NT2/D1 (cell line): ENCODE measurements around the gene SCYGR4.

Source experiments
- SUZ12 ChIP-seq: IDR thresholded peaks from 2 replicates; pipeline ENCODE4 v1.6.1; 2011; ENCODE audit not compliant: insufficient read length, insufficient read depth; ENCODE audit errors: extremely low read depth
- YY1 ChIP-seq: IDR thresholded peaks from 2 replicates; pipeline ENCODE4 v1.6.1; 2011; ENCODE audit not compliant: insufficient read length, insufficient read depth

GRCh38 chr2:227657199-227657845 lies 40.0 kb downstream of the SCYGR4 start:
- TF ChIP-seq SUZ12: no peak
- no peak for TF ChIP-seq YY1
